Measurements from ENCODE around the gene RIN3.

The RIN3 gene

GRCh38 chr14:92645841-92646478 is 132.4 kb downstream of the RIN3 start:
- no peak overlapping the region for H3K4me3 ChIP-seq (ENCODE audit: control insufficient read depth, low read depth, low read length)
- DNase-seq (ENCODE audit: low read depth) = peak; percentile 92
- TF ChIP-seq, protein P1, sequence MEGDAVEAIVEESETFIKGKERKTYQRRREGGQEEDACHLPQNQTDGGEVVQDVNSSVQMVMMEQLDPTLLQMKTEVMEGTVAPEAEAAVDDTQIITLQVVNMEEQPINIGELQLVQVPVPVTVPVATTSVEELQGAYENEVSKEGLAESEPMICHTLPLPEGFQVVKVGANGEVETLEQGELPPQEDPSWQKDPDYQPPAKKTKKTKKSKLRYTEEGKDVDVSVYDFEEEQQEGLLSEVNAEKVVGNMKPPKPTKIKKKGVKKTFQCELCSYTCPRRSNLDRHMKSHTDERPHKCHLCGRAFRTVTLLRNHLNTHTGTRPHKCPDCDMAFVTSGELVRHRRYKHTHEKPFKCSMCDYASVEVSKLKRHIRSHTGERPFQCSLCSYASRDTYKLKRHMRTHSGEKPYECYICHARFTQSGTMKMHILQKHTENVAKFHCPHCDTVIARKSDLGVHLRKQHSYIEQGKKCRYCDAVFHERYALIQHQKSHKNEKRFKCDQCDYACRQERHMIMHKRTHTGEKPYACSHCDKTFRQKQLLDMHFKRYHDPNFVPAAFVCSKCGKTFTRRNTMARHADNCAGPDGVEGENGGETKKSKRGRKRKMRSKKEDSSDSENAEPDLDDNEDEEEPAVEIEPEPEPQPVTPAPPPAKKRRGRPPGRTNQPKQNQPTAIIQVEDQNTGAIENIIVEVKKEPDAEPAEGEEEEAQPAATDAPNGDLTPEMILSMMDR (conservative IDR thresholded peaks at IDR 0.05; ENCODE audit: control insufficient read depth, insufficient read depth, low read depth, low read length) = no peak

DNA sequence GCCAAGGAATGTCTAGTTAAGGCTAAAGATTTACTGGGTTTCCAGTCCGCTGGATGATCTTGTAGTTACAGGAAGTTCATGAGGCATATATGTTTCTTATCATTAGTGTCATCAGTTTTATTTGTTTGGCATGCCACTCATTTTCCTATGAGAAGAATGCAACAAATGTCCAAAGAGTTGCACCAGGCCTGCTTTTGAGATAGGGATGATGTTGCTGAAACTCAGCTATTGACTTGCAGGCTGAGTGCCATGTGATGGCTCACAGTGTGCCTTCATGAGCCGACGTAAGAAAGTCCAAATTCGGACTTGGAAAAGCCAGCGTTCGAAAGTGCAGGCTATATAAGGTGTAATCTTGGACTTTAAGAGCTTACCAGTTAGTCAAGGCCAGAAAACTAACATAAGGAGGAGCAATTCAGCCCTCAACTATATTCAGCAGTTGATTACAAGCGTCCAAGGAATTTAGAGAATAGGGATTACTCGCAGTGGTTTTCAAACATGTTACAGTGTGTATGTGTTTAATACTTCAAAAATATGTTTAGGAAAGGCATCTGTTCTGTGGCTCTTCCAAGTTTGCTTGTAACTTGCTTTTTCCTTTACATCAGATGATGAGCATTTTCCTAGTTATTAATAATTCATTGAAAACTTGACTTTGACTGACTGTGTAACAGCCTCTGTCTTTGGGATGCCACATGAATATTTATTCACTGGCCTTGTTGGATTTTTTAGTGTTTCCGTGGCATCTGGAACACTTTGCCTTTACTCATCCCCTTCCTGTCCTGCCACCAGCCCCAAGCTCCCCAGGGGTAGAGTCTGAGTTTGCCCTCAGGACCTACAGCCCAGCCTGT is 133.6 kb downstream of the RIN3 start:
- no peak overlapping the region for H3K4me3 ChIP-seq (ENCODE audit: control insufficient read depth, low read depth, low read length)
- TF ChIP-seq, protein P1 (conservative IDR thresholded peaks at IDR 0.05; ENCODE audit: control insufficient read depth, insufficient read depth, low read depth, low read length) = no peak
- DNase-seq (ENCODE audit: low read depth) = peak; percentile 86

DNA sequence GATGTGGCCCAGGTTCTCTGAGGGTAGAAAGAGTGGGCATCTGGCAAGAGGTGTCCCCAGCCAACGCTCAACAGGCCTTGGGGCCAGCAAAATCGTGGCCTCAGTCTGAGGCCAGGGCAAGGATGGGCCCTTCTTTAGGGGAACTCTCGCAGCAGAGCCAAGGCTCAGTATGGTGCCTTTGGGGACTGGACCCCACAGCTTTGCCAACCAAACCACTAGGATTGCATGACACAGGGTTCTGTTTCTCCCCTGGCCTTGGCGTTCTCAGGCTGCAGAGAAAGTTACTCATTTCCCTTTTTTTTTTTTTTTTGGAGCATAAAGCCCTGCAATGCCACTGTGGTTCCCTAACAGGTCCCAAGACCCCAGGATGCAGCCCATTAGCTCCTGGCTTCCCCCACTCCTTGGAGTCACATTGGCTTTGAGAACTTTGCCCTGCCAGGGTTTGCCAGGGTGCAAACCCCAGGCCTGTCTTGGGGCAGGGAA is 134.3 kb downstream of the RIN3 start:
- TF ChIP-seq, protein P1 (conservative IDR thresholded peaks at IDR 0.05; ENCODE audit: control insufficient read depth, insufficient read depth, low read depth, low read length) = no peak
- no peak overlapping the region for H3K4me3 ChIP-seq (ENCODE audit: control insufficient read depth, low read depth, low read length)
- DNase-seq (ENCODE audit: low read depth) = peak; percentile 70

DNA sequence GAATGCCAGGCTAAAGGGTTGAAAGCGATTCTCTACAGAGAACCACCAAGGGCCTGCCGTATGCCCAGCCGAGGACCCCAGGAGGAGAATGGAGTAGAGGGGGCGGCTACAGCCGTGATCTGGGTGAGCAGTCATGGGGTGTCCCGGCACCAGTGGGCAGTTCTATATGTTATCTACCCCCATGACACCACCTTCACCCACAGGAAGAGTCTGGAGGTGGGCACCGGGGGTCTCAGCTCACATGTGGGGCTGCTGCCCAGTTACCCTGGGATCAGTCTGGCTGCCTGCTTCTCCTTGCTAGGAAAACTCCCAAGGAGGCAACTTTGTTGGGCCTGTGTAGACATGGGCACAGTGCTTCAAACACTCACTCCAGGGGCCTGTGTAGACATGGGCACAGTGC is 135.5 kb downstream of the RIN3 start:
- no peak overlapping the region for H3K4me3 ChIP-seq (ENCODE audit: control insufficient read depth, low read depth, low read length)
- DNase-seq (ENCODE audit: low read depth) = no peak
- TF ChIP-seq, protein P1 (conservative IDR thresholded peaks at IDR 0.05; ENCODE audit: control insufficient read depth, insufficient read depth, low read depth, low read length) = no peak

- DNase-seq (ENCODE audit: low read depth) = peak; percentile 98
- TF ChIP-seq, protein P1 (conservative IDR thresholded peaks at IDR 0.05; ENCODE audit: control insufficient read depth, insufficient read depth, low read depth, low read length) = no peak
- H3K4me3 ChIP-seq (ENCODE audit: control insufficient read depth, low read depth, low read length) = no peak overlapping the region
These were observed 136.5 kb downstream of the RIN3 start for GRCh38 chr14:92649934-92650545.

DNA sequence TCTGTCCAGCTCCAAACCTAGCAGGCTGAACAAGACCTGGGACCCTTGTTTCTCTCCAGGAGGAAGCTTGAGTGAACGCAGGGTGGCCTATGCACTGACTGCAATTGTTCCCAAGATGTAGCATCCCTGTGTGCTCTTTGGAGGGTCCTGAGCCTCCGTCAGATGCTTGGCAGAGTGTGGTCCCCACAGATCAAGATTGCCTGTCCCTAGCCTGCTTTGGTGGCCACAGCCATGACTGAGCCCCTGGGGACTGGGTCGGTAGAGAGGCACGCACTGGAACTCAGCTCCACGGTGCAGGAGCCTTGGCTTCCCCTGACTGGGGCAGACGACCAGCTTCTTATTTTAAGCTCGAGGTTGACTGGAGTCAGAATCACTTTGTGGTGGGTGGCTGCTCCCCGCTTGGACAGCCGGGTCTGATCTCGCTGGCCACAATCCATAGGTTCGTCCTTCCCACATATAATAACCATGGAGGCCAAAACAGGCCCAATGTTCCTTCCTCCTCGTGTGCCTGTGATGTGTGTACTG is 137.1 kb downstream of the RIN3 start:
- TF ChIP-seq, protein P1 (conservative IDR thresholded peaks at IDR 0.05; ENCODE audit: control insufficient read depth, insufficient read depth, low read depth, low read length) = no peak
- no peak for DNase-seq (ENCODE audit: low read depth)
- no peak overlapping the region for H3K4me3 ChIP-seq (ENCODE audit: control insufficient read depth, low read depth, low read length)

Measured in fibroblast of mammary gland (primary cell).